B cell (primary cell): ENCODE measurements around the gene SLC1A4. TPM values are rescaled to one million over a fixed set of nuclear protein-coding genes. Genes with fewer than 3 reads are reported as not detected.

Experiments used
- ATAC-seq: fragments of 200-7000 bp; cut with Tn5 transposase; one replicate; pipeline ENCODE4 v1.10.0; 2021; ENCODE audit warnings: low read depth, mild to moderate bottlenecking, moderate number of reproducible peaks, moderate library complexity
- CTCF ChIA-PET: fragments of 350-600 bp; sonication (Branson Sonifier 250); formaldehyde crosslinking; loops from one replicate; lab custom pipeline; 2021; ENCODE audit warnings: antibody characterized with exemption, inconsistent platforms; lab: Charles Lee
- POLR2A ChIA-PET: fragments of 350-600 bp; sonication (Branson Sonifier 250); formaldehyde crosslinking; loops from one replicate; lab custom pipeline; 2021; ENCODE audit warnings: antibody characterized with exemption; lab: Charles Lee
- DNase-seq: peaks from one replicate; pipeline ENCODE4 v3.0.0; 2013
- H2AFZ ChIP-seq: 2 replicates; pipeline ENCODE4 v1.6.1; 2012; ENCODE audit warnings: mild to moderate bottlenecking, low read depth, low read length; ENCODE audit not compliant: insufficient read depth, poor library complexity, severe bottlenecking
- H3K27ac ChIP-seq, 2 donors: 1 replicate in 1 of 2; 2 replicates in 1 of 2; pipeline ENCODE4 v1.5.1; 2012 to 2013; ENCODE audit warnings: low read length in 2 of 2, mild to moderate bottlenecking in 2 of 2, moderate library complexity in 1 of 2
- H3K27me3 ChIP-seq, 4 experiments: fragments of 200-600 bp in 1 of 4; sonication (generic) in 1 of 4; replicated peaks in 1 of 4; 1 replicate in 2 of 4; 2 replicates in 2 of 4; pipeline versions ENCODE4 v1.6.1 to v1.7.0; 2013 to 2016; ENCODE audit warnings: low read length in 3 of 4, mild to moderate bottlenecking in 2 of 4, mixed read lengths in 1 of 4, moderate library complexity in 1 of 4; ENCODE audit not compliant: insufficient read depth in 4 of 4, control insufficient read depth in 3 of 4; ENCODE audit errors: control extremely low read depth in 1 of 4
- H3K36me3 ChIP-seq, 2 experiments: replicated peaks in 1 of 2; 1 replicate in 1 of 2; 2 replicates in 1 of 2; pipeline versions ENCODE4 v1.6.1 to v1.7.1; 2013; ENCODE audit warnings: low read length in 1 of 2; ENCODE audit not compliant: insufficient read depth in 2 of 2, control insufficient read depth in 1 of 2; ENCODE audit errors: control extremely low read depth in 1 of 2, extremely low read depth in 1 of 2
- H3K4me1 ChIP-seq, 2 donors: fragments of 200-600 bp in 1 of 2; sonication (generic) in 1 of 2; 1 replicate in 1 of 2; 2 replicates in 1 of 2; pipeline versions ENCODE4 v1.5.1 to v1.6.1; 2013 to 2017; ENCODE audit warnings: low read length in 2 of 2; ENCODE audit not compliant: control insufficient read depth in 2 of 2, insufficient read depth in 2 of 2
- H3K4me2 ChIP-seq: replicated peaks from 2 replicates; pipeline ENCODE3; 2012; ENCODE audit warnings: mild to moderate bottlenecking, low read depth, low read length; ENCODE audit not compliant: poor library complexity, severe bottlenecking
- H3K4me3 ChIP-seq, 5 experiments: fragments of 200-600 bp in 1 of 5; sonication (generic) in 1 of 5; 1 replicate in 3 of 5; 2 replicates in 2 of 5; pipeline versions ENCODE4 v1.5.1 to v1.7.0; 2011 to 2016; ENCODE audit warnings: low read length in 4 of 5, mild to moderate bottlenecking in 4 of 5, low read depth in 2 of 5, control low read depth in 1 of 5, moderate library complexity in 1 of 5; ENCODE audit not compliant: insufficient read depth in 1 of 5; ENCODE audit errors: control extremely low read depth in 1 of 5, extremely low read depth in 1 of 5
- H3K79me2 ChIP-seq: fragments of 200-600 bp; sonication (generic); one replicate; pipeline ENCODE4 v1.6.0; 2016; ENCODE audit warnings: low read length; ENCODE audit not compliant: control insufficient read depth, insufficient read depth
- H3K9ac ChIP-seq: fragments of 200-600 bp; sonication (generic); 2 replicates; pipeline ENCODE4 v1.6.1; 2017; ENCODE audit warnings: mild to moderate bottlenecking, low read length, moderate library complexity
- H3K9me3 ChIP-seq, 3 donors: one replicate each; pipeline versions ENCODE4 v1.6.1 to v1.7.1; 2013; ENCODE audit warnings: low read length in 2 of 3; ENCODE audit not compliant: control insufficient read depth in 2 of 3, insufficient read depth in 1 of 3; ENCODE audit errors: control extremely low read depth in 1 of 3
- H4K20me1 ChIP-seq: 2 replicates; pipeline ENCODE4 v1.6.0; 2012; ENCODE audit warnings: mild to moderate bottlenecking, low read length; ENCODE audit not compliant: insufficient read depth, control insufficient read depth, poor library complexity, severe bottlenecking
- H3K27ac Mint-ChIP-seq: one replicate; pipeline ENCODE4 v1.8.0; 2021; ENCODE audit warnings: mixed read lengths
- H3K27me3 Mint-ChIP-seq: one replicate; pipeline ENCODE4 v1.8.0; 2021; ENCODE audit warnings: mixed read lengths
- H3K4me1 Mint-ChIP-seq: one replicate; pipeline ENCODE4 v1.8.0; 2021; ENCODE audit warnings: mixed read lengths
- H3K4me3 Mint-ChIP-seq: one replicate; pipeline ENCODE4 v1.8.0; 2021; ENCODE audit warnings: mixed read lengths
- H3K9me3 Mint-ChIP-seq: one replicate; pipeline ENCODE4 v1.8.0; 2022; ENCODE audit warnings: mixed read lengths; ENCODE audit not compliant: insufficient read depth
- CTCF ChIP-seq: fragments of 200-600 bp; IDR thresholded peaks from one replicate; pipeline ENCODE4 v1.8.0; 2022; ENCODE audit warnings: antibody characterized with exemption, mild to moderate bottlenecking
- EZH2 ChIP-seq: IDR thresholded peaks from 2 replicates; pipeline ENCODE4 v1.6.1; 2012; ENCODE audit warnings: borderline replicate concordance, low read depth, mild to moderate bottlenecking, moderate library complexity, low read length; ENCODE audit not compliant: insufficient read depth, poor library complexity, severe bottlenecking
- WGBS: methylation state at CpG from one replicate; pipeline ENCODE4 v1.1.5; 2013; ENCODE audit warnings: missing lambda C conversion rate; ENCODE audit not compliant: insufficient coverage; 5-methylcytosine and 5-hydroxymethylcytosine counted together
- intact Hi-C: fragments of 100-400 bp; cut with micrococcal nuclease; formaldehyde crosslinking; loops from one replicate; pipeline ENCODE4 v1.10.0; 2022
- polyA plus RNA-seq: library from polyadenylated mRNA; depleted of rRNA; stranded (reverse); fragments of >200 nt; gene quantifications from 2 replicates; pipeline ENCODE4 v1.2.3, GENCODE V29; 2012
- total RNA-seq, 2 donors: library from RNA; stranded (reverse); fragments of 120-200 nt in 1 of 2; gene quantifications; 1 replicate in 1 of 2; 2 replicates in 1 of 2; pipeline versions ENCODE4 v1.2.3 to v1.2.4, GENCODE V29; 2013 to 2022

SLC1A4 gene
- total and polyA plus RNA-seq, 2 donors (not counting 1 experiment from before 2014, with no cell fraction given) = 1.7 to 15.7 TPM

- Histone ChIP-seq H4K20me1 (peaks cover 2% of the 10 kb centered on the region), H3K9ac (no peak overlapping the region), H3K79me2 (peaks cover 9% of the 10 kb centered on the region), H3K9me3 (no peaks in the 10 kb centered on the region), H3K27ac (no peak overlapping the region), H2AFZ (no peak overlapping the region), H3K27me3 (no peaks in the 10 kb centered on the region), H3K4me2 (no peak overlapping the region), H3K4me3 (no peak overlapping the region), H3K4me1 (peaks cover 20 to 37% of the 10 kb centered on the region in 2 donors), H3K36me3 (peaks cover 0 to 25% of the 10 kb centered on the region in 2 experiments)
- intact Hi-C loops = no loop called here
- H3K4me1 Mint-ChIP-seq = peaks cover 56% of the 10 kb centered on the region
- WGBS = 58% methylated on average over 14 of the region's 14 CpGs
- TF ChIP-seq CTCF (no peak), EZH2 (no peak)
- POLR2A ChIA-PET = interaction anchor here (0.5 to 0.6 kb wide), 2 partner anchors 78 to 487 kb away, joined by 4 to 5 read pairs; no protein-coding TSS in a partner anchor
- peak overlapping the region; percentile 43 for H3K27ac Mint-ChIP-seq
- no peak overlapping the region for H3K4me3 Mint-ChIP-seq
- no peak for DNase-seq
- no peak for ATAC-seq
- H3K9me3 Mint-ChIP-seq = no peaks in the 10 kb centered on the region
- H3K27me3 Mint-ChIP-seq = no peaks in the 10 kb centered on the region
- CTCF ChIA-PET = interaction anchor here (1.2 to 1.4 kb wide), 3 partner anchors 10 to 102 kb away, joined by 4 to 8 read pairs (median 4); no protein-coding TSS in a partner anchor
Measured at GRCh38 chr2:65067806-65068553, 78.8 kb downstream of the SLC1A4 start.

- H2AFZ ChIP-seq = no peak overlapping the region
- WGBS = 98% methylated on average over 6 of the region's 6 CpGs
- POLR2A ChIA-PET = interaction anchor here (0.6 kb wide), 1 partner anchor 56 kb away, joined by 3 read pairs; no protein-coding TSS in a partner anchor
- no peaks in the 10 kb centered on the region for H3K27me3 ChIP-seq
- H3K79me2 ChIP-seq = peaks cover 7% of the 10 kb centered on the region
- peaks cover 0 to 36% of the 10 kb centered on the region in 2 experiments for H3K36me3 ChIP-seq
- peaks cover 15 to 32% of the 10 kb centered on the region in 2 donors for H3K4me1 ChIP-seq
- no peak overlapping the region for H3K4me3 ChIP-seq
- DNase-seq (no peak), ATAC-seq (no peak)
- Mint-ChIP-seq H3K27ac (no peak overlapping the region), H3K27me3 (no peaks in the 10 kb centered on the region), H3K4me3 (no peak overlapping the region), H3K9me3 (no peaks in the 10 kb centered on the region), H3K4me1 (peaks cover 51% of the 10 kb centered on the region)
- H3K4me2 ChIP-seq = no peak overlapping the region
- H3K9ac ChIP-seq = no peak overlapping the region
- CTCF ChIA-PET = interaction anchor here (1.4 kb wide), 1 partner anchor 16 kb away, joined by 4 read pairs; no protein-coding TSS in a partner anchor
- H3K9me3 ChIP-seq = no peaks in the 10 kb centered on the region
- no peak overlapping the region for H3K27ac ChIP-seq
- TF ChIP-seq CTCF (no peak), EZH2 (no peak)
- intact Hi-C loops = no loop called here
- H4K20me1 ChIP-seq = no peaks in the 10 kb centered on the region
Measured at GRCh38 chr2:65069439-65069824, 80.2 kb downstream of the SLC1A4 start.
